Upper lobe of left lung (tissue), 4 donors: Measurements from ENCODE around the gene BAZ1B.
"Not testable (repeated sequence)": the region's sequence is repeated elsewhere in the genome, so short reads cannot be mapped to it uniquely, and the experiment has no call there.

Source experiments
- POLR2A ChIP-seq, 4 donors: fragments of 450-650 bp; IDR thresholded peaks; one replicate each; pipeline ENCODE4 v1.5.1; 2016 to 2017; ENCODE audit warnings: antibody characterized with exemption in 4 of 4, mild to moderate bottlenecking in 2 of 4
- TF ChIP-seq, protein P1 (sequence below), 6 experiments: fragments of 450-650 bp in 4 of 6; fragments of 200-600 bp in 2 of 6; sonication (generic) in 2 of 6; IDR thresholded peaks; one replicate each; pipeline ENCODE4 v1.5.1; 2016 to 2019; ENCODE audit warnings: antibody characterized with exemption in 6 of 6

DNA sequence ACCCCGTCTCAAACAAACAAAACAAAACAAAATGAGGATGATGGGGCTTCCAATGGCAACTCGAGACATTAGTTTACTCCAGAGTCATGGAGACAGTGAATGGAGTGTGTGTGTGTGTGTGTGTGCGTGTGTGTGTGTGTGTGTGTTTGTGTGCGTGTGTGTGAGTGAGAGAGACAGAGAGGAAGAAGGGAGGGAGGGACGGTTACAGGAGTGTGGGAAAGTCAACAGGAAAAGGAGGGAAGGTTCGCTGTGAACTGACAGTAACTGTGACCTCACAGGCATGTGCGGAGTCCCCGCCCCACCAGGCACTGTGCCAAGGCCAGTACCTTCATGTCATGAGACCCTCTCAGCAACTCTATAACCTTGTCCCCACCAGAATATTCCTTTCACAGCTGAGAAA, 102.1 kb downstream of the BAZ1B start:
- not testable (repeated sequence) for TF ChIP-seq POLR2A (IDR thresholded peaks at IDR 0.05)
- TF ChIP-seq, protein P1, sequence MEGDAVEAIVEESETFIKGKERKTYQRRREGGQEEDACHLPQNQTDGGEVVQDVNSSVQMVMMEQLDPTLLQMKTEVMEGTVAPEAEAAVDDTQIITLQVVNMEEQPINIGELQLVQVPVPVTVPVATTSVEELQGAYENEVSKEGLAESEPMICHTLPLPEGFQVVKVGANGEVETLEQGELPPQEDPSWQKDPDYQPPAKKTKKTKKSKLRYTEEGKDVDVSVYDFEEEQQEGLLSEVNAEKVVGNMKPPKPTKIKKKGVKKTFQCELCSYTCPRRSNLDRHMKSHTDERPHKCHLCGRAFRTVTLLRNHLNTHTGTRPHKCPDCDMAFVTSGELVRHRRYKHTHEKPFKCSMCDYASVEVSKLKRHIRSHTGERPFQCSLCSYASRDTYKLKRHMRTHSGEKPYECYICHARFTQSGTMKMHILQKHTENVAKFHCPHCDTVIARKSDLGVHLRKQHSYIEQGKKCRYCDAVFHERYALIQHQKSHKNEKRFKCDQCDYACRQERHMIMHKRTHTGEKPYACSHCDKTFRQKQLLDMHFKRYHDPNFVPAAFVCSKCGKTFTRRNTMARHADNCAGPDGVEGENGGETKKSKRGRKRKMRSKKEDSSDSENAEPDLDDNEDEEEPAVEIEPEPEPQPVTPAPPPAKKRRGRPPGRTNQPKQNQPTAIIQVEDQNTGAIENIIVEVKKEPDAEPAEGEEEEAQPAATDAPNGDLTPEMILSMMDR (IDR thresholded peaks at IDR 0.05) = not testable (repeated sequence)
